Skeletal muscle cell (primary cell): ENCODE results near the gene UGGT1.
A peak's percentile ranks its signal among the peaks of the same experiment; 100 is the strongest.

Source experiments
- DNase-seq: peaks from one replicate; pipeline ENCODE4 v3.0.0-alpha.2; 2010; ENCODE audit warnings: low read depth
- H3K4me3 ChIP-seq: 2 replicates; pipeline ENCODE4 v1.5.1; 2011; ENCODE audit warnings: low read depth, mild to moderate bottlenecking, control low read depth, low read length, moderate library complexity

UGGT1 gene, protein sequence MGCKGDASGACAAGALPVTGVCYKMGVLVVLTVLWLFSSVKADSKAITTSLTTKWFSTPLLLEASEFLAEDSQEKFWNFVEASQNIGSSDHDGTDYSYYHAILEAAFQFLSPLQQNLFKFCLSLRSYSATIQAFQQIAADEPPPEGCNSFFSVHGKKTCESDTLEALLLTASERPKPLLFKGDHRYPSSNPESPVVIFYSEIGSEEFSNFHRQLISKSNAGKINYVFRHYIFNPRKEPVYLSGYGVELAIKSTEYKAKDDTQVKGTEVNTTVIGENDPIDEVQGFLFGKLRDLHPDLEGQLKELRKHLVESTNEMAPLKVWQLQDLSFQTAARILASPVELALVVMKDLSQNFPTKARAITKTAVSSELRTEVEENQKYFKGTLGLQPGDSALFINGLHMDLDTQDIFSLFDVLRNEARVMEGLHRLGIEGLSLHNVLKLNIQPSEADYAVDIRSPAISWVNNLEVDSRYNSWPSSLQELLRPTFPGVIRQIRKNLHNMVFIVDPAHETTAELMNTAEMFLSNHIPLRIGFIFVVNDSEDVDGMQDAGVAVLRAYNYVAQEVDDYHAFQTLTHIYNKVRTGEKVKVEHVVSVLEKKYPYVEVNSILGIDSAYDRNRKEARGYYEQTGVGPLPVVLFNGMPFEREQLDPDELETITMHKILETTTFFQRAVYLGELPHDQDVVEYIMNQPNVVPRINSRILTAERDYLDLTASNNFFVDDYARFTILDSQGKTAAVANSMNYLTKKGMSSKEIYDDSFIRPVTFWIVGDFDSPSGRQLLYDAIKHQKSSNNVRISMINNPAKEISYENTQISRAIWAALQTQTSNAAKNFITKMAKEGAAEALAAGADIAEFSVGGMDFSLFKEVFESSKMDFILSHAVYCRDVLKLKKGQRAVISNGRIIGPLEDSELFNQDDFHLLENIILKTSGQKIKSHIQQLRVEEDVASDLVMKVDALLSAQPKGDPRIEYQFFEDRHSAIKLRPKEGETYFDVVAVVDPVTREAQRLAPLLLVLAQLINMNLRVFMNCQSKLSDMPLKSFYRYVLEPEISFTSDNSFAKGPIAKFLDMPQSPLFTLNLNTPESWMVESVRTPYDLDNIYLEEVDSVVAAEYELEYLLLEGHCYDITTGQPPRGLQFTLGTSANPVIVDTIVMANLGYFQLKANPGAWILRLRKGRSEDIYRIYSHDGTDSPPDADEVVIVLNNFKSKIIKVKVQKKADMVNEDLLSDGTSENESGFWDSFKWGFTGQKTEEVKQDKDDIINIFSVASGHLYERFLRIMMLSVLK (N-terminal part only)

GRCh38 chr2:128090945-128091725, at the start of gene UGGT1:
TSS of gene UGGT1 (plus strand) at chr2:128091200. CDS start at chr2:128091358, 158 bp downstream.
- peak within 1 kb of the TSS; percentile 99 for H3K4me3 ChIP-seq
- peak; percentile 93 for DNase-seq

DNA sequence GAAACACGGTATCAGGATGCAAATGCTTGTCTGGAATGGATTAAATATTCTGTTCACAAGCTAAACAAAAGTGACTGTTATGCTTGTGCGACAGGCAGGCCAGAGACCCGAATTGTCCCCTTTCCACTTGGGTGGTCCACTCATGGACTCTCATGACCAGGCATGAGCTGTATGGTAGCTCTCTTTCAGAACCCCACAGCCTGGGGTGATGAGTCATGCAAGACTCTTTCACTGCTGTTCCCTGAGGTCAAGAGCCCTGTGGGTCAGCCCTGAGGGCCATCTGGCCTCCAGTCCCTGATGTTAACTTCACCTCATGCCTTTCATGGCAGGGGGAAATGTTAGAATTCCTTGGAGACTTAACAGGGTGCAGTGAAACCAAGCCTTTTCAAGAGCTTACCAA, 49.4 kb upstream of the UGGT1 start:
- no peak for DNase-seq
- H3K4me3 ChIP-seq, result no peak overlapping the region

DNA sequence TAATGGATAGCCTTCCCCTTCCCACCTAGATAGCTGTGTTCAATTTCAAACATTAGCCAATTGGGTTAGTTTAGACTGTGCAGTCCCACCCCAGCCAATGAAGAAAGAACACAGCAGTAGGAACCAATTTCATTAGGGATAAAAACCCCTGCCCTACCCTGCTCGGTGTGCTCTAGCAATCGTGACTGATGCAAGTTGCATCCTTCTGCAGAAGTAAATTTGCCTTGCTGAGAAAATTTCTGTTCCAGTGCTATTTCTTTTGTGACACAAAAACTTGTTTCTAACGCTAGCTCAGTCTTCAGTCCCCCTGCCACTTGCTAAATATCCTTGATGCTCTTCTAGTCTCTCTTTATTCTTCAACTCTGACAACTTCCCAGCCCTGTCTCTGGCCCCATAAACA, 48.0 kb upstream of the UGGT1 start:
- H3K4me3 ChIP-seq, result no peak overlapping the region
- DNase-seq, result no peak

DNA sequence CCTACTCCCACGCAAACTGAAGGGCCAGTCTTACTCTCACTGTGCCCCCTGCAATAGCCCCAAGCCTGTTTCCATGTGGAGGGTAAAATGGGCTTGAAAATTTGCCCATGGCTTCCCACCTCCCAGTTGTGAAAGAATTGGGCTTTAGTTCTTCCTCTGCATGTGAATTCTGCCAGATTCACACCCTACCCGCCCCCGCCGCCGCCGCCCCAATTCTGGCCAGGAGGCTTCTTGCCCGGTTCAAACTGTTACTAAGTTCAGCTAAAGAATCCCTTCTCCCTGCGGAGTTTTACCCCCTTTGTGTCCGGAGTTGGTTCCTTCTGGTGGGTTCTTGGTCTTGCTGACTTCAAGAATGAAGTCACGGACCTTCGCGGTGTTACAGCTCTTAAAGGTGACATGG, 37.7 kb upstream of the UGGT1 start:
- no peak for DNase-seq
- no peak overlapping the region for H3K4me3 ChIP-seq

GRCh38 chr2:128054104-128054885, 36.7 kb upstream of the UGGT1 start:
- no peak for DNase-seq
- H3K4me3 ChIP-seq, result no peak overlapping the region

- H3K4me3 ChIP-seq, result no peak overlapping the region
- no peak for DNase-seq
Measured at GRCh38 chr2:128057334-128057733, 33.7 kb upstream of the UGGT1 start.

- no peak for DNase-seq
- no peak overlapping the region for H3K4me3 ChIP-seq
Measured at GRCh38 chr2:128058114-128058513, 32.9 kb upstream of the UGGT1 start.

GRCh38 chr2:128062571-128062970, 28.4 kb upstream of the UGGT1 start:
- DNase-seq, result no peak

GRCh38 chr2:128064353-128064752, 26.6 kb upstream of the UGGT1 start:
- no peak overlapping the region for H3K4me3 ChIP-seq
- no peak for DNase-seq

More at GRCh38 chr2:128062571-128062970, 28.4 kb upstream of the UGGT1 start:
- no peak overlapping the region for H3K4me3 ChIP-seq

- no peak overlapping the region for H3K4me3 ChIP-seq
- no peak for DNase-seq
Measured at GRCh38 chr2:128069769-128070168, 21.2 kb upstream of the UGGT1 start.

DNA sequence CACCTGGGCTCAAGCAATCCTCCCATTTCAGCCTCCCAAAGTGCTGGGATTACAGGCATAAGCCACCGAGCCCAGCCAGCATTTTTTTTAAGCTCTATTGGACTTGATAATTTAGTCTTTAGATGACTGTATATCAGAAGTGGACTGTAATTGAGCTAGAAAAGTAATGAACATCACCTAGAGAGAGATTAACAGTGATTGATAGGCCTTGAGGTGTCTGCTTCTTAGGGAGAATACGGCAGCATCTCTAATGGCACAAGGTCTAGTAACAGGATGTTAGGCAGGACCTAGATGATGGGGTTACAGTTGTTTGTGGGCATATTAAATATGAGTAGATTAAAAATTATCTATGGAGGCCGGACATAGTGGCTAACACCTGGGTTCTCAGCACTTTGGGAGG, 17.7 kb upstream of the UGGT1 start:
- no peak overlapping the region for H3K4me3 ChIP-seq

DNA sequence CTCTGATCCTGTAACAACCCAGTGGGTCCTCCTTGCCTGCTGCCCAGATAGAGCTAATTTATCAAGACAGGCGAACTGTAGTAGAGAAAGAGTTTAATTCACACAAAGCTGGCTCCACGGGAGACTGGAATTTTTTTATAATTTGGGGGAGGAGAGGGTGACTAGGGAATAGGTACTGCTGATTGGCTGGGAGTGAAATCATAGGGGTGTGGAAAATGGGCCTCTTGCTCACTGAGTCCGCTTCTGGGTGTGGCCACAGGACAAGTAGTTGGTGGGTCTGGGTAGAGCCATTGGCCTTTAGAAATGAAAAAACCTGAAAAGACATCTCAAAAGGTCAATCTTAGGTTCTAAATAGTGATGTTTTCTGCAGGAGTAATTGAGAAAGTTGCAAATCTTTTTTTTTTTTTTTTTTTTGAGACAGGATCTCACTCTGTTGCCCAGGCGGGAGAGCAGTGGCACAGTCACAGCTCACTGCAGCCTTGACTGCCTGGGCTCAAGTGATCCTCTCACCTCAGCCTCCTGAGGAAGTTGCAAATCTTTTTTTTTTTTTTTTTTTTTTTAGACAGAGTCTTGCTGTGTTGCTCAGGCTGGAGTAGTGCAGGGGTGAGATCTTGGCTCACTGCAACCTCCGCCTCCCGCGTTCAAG, 14.4 kb upstream of the UGGT1 start:
- H3K4me3 ChIP-seq, result no peak overlapping the region
- DNase-seq, result no peak

More for the DNA sequence above, 17.7 kb upstream of the UGGT1 start:
- DNase-seq, result no peak

DNA sequence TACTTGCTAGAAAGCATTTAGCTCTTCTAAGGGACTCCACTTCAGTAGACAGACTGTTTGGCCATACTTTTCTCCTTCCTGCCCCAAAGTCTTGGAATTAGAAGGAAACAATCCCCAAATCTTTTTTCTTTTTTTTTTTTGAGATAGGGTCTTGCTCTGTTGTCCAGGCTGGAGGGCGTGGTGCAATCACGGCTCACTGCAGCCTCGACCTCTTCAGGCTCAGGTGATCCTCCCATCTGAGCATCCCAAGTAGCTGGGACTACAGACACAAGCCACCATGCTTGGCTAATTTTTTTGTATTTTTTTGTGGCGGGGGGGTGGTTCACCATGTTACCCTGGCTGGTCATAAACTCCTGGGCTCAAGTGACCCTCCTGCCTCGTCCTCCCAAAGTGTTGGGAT, 6.2 kb upstream of the UGGT1 start:
- DNase-seq, result no peak

GRCh38 chr2:128086244-128086643, 4.8 kb upstream of the UGGT1 start:
- DNase-seq, result no peak
- no peak overlapping the region for H3K4me3 ChIP-seq

More for the DNA sequence above, 6.2 kb upstream of the UGGT1 start:
- no peak overlapping the region for H3K4me3 ChIP-seq

GRCh38 chr2:128090575-128090944, 440 bp upstream of the UGGT1 start:
- no peak for DNase-seq
- H3K4me3 ChIP-seq, result peak overlapping the region; percentile 99

DNA sequence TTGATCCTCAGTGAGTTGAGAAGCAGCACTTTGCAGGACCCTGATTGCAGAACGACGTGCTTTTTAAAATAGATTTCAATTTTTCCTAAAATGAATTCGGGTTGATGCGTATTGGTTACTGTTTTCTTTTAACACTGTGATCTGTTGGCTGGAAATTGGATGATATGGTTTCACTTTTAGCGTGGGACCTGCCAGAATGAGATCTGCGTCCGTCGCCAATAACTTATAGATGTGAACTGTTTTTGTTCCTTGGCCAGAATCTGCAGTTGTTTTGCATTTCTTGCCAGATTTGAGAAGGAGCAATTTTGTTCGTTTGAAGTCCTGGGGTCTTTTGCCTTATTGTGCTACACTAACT, 703 bp downstream of the UGGT1 start:
- H3K4me3 ChIP-seq, result peak overlapping the region; percentile 99
- no peak for DNase-seq

DNA sequence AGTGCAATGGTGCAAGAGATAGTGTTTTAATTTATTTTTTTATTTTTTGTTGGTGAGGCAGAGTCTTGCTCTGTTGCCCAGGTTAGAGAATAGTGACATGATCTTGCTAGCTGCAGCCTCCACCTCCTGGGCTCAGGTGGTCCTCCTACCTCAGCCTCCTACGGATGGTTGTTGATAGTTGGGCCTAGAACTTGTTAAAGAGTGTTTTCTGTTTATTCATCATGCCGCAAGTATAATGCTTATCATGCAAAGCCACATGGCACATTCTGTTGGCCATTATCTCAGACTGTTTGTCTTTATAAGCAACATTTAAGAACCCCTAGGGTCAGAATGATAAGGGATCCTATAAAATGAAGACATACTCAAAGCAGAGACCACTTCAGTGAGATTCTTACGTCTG, 1.7 kb downstream of the UGGT1 start:
- no peak for DNase-seq
- no peak overlapping the region for H3K4me3 ChIP-seq

- H3K4me3 ChIP-seq, result no peak overlapping the region
- no peak for DNase-seq
Measured at GRCh38 chr2:128093762-128094161, 2.8 kb downstream of the UGGT1 start.
